HG03196 (cell line): ENCODE measurements around the gene PRMT5.
A peak's percentile ranks its signal among the peaks of the same experiment; 100 is the strongest.
"Not testable (repeated sequence)": the region's sequence is repeated elsewhere in the genome, so short reads cannot be mapped to it uniquely, and the experiment has no call there.

Source experiments
- ATAC-seq: cut with Tn5 transposase; IDR thresholded peaks from one replicate; pipeline ENCODE4 v1.9.1; 2021; ENCODE audit not compliant: unreplicated experiment

Gene PRMT5

GRCh38 chr14:22935156-22935555 lies 6.0 kb upstream of the PRMT5 start:
- no peak for ATAC-seq

GRCh38 chr14:22932146-22932545 lies 3.0 kb upstream of the PRMT5 start:
- ATAC-seq = no peak

- no peak for ATAC-seq
Measured at GRCh38 chr14:22929961-22930364, 787 bp upstream of the PRMT5 start.

DNA sequence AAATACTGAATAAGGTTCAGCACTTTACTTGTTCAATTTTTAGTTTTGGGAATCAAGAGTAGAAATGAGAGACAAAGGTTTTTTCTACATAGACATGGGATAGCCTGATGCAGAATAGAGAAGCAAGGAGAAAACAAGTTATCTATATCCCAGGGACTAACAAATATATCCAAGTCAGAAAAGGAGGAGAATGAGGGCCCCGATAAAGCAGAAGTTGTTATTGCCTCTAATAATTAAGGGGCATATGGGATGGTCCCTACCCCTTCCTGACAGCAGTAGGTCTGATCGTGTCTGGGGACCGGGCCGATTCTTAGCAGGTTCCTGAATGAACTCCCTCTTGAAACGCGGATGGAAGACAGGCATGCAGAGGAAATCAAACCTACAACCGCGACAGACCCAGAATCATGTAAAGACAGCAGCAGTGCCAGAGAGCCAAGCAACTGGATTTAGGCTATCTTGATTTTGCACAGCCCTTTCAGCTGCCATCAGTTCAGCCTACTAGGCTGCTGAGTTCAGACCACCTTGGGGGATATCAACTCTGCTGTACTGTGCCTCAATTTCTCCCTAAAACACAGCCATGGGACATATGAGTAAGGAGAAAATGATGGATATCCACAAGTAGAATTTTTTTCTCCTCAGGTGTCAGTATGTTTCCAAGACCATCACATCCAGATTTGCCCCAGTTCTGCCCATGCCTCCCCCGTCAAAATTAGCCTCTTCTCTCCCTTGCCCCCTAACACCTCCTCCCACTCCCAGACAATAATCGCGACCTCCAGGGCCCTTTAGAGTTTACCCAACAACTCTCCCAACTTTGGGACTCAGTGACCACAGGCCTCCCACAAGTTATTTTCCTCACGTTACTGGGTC lies 706 bp downstream of the PRMT5 start:
- no peak for ATAC-seq

- ATAC-seq = no peak
Measured at GRCh38 chr14:22926316-22926715, 2.9 kb downstream of the PRMT5 start.

- ATAC-seq = no peak
Measured at GRCh38 chr14:22925513-22925912, 3.7 kb downstream of the PRMT5 start.

DNA sequence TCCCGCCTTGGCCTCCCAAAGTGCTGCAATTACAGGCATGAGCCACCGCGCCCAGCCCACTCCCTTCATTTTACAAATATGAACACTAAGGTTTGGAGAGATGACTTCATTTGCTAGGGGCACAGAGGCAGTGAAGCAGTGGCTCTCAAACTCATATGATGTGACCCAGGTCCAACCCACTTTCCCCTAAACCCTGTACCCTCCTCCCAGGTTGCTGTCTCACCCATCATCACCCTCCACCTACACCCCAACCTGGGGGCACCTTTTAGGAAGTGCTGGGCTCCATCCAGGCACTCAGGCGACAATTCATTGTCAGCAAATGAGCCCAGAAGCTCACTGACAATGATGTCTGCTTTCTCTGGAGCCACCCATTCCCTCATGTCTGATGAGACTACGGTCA lies 5.4 kb downstream of the PRMT5 start:
- no peak for ATAC-seq

- ATAC-seq = no peak
Measured at GRCh38 chr14:22922294-22922693, 6.9 kb downstream of the PRMT5 start.

- no peak for ATAC-seq
Measured at GRCh38 chr14:22920697-22921096, 8.5 kb downstream of the PRMT5 start.

- ATAC-seq = peak; percentile 9
Measured at GRCh38 chr14:22919601-22919921, 9.6 kb downstream of the PRMT5 start.

- ATAC-seq = peak; percentile 93
Measured at GRCh38 chr14:22918804-22919600, 10.2 kb downstream of the PRMT5 start, which contains the start of gene RBM23. Gene RBM23 (minus strand): TSS chr14:22919149.

GRCh38 chr14:22915886-22916521 lies 13.2 kb downstream of the PRMT5 start:
- no peak for ATAC-seq

GRCh38 chr14:22914836-22915235 lies 14.3 kb downstream of the PRMT5 start:
- ATAC-seq = not testable (repeated sequence)

DNA sequence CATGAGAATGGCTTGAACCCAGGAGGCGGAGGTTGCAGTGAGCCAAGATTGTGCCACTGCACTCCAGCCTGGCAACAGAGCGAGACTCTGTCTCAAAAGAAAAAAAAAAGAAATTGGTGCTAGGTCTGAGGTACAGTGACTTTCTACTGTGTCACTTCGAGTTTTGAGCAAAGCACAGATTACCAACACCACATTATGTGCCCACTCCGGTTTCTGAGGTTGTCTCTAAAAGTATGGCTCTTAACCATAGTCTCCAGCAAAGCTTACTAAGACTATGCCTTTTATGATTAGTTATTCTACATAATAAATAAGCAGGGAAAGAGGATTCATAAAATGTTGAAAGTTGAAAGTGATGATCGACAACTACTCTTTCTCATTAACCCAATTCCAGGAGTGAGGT lies 18.3 kb downstream of the PRMT5 start:
- no peak for ATAC-seq

GRCh38 chr14:22908601-22909000 lies 20.6 kb downstream of the PRMT5 start:
- no peak for ATAC-seq

DNA sequence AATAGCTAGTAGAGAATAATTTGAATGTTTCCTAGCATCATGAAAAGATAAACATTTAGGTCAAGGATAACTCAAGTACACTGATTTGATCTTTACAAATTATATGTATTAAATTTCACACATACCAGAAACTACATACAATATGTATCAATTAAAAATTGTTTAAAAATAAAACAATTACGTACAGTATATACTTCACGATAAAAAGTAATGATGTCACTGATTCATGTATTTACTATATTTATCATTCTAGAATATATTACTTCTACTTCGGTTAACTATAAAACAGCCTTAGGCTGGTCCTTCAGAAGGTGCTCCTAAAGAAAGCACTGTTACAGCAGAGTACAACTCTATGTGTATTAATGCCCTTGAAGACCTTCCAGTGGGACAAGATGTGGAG lies 21.7 kb downstream of the PRMT5 start:
- ATAC-seq = no peak

DNA sequence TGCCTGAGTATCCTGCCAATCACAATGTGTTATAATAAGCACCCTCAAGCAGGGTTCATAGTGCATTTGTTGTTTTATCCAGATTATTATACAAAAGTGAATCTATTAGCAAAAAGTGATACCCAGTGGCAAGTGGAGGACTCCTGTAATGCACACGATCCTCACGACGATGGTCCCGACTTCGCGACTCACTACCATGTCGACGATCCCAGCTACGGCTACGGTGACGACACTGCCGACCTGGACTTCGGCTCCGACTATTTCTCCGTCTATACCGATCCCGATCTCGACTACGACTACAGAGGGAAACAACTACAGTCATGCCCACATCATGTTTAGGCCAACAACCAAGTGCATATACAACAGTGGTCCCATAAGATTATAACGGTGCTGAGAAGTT lies 23.1 kb downstream of the PRMT5 start:
- no peak for ATAC-seq

DNA sequence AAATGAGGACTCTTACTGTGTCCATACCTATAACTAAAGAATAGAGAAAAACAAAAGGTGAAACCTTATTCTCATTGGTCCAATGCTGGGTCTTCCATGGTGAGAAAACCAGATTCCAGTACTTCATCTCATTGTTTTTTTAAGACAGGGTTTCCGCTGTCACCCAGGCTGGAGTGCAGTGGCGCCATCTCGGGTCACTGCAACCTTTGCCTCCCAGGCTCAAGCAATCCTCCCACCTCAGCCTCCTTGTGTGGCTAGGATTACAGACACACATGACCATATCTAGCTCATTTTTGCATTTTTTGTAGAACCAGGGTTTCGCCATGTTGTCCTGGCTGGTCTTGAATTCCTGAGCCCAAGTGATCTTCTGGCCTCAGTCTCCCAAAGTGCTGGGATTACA lies 23.5 kb downstream of the PRMT5 start:
- no peak for ATAC-seq

DNA sequence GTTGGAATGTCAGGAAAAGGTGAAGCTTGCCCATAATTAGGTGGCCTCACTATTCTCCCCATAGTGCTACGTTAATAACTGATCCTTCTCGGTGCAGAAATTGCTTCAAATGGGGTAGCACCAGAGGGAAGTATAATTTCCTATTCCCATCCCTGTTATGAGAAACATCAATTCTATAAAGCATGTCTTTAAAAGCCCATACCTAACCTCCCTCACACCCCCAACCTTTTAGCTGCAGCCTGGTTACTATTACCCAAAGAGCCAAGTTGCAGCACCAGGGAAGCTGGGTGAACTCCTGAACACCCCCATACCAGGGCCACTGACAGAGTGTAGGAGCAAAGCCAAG lies 25.5 kb downstream of the PRMT5 start:
- no peak for ATAC-seq

DNA sequence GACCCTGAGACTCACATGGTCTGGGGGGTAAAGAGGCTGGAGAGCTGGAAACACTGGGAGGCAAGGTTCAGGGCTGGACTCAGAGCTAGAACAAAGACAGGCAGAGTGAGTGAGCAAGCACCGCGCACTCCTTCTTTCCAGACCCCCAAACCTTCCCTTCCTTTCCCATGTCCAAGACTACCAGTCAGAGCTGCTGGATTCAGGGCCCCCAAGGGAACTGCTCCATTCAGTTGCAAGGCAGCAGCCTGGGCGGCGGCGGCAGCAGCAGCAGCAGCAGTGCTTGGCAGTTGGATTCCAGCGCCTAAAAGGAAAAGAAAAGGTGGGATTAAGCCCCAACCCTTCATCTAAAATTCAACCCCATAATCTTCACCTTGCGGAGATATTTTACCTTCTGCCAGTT lies 27.4 kb downstream of the PRMT5 start:
- no peak for ATAC-seq

DNA sequence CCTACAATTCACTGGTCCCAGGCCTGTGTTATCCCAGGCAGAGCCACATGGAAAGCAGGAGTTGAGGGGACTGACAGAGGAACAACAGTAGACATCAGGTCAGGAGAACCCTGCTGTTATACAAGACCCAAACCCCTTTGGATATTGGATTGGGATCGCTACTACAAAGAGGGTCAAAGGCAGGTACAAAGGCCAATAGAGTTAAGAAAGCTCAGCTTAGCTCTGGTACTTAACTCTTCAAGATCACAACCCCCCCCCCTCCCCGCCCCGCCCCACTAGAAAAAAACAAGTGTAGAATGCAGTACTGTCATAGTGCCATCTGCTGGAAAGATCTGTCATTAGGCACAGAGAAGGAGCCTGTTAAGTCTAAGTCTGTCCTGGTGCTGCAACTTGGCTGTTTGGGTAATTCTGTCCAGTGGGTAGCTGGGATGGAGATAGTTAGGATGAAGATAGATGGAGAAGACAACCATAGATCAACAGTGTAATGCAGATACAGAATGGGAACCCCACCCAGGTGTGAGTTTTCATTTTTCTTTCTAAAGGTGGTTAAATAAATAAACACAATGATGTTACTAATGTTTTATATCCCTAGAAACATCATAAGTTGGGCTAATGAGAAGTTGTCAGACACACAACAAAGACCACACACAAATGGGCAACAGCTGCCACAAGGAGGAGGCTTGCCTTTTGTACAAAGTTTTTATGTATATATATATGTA lies 28.9 kb downstream of the PRMT5 start:
- ATAC-seq = no peak
